Tibial artery (tissue), 4 donors: ENCODE data around the gene TREM2.

ENCODE experiments used
- DNase-seq, 2 donors: peaks; one replicate each; pipeline ENCODE4 v3.0.0-alpha.2; 2019
- H3K27ac ChIP-seq, 2 donors: fragments of 200-600 bp; sonication (generic) in 1 of 2; 1 replicate in 1 of 2; 2 replicates in 1 of 2; pipeline ENCODE4 v1.5.1; 2018 to 2019; ENCODE audit warnings: mild to moderate bottlenecking in 1 of 2
- H3K27me3 ChIP-seq, 2 donors: fragments of 200-600 bp; sonication (generic) in 1 of 2; one replicate each; pipeline versions ENCODE4 v1.5.1 to v1.6.0; 2016 to 2019
- H3K36me3 ChIP-seq, 3 donors: fragments of 200-600 bp; sonication (generic) in 2 of 3; one replicate each; pipeline ENCODE4 v1.5.1; 2016 to 2019; ENCODE audit warnings: mild to moderate bottlenecking in 2 of 3
- H3K4me1 ChIP-seq, 4 donors: fragments of 200-600 bp; sonication (generic) in 2 of 4; 1 replicate in 3 of 4; 2 replicates in 1 of 4; pipeline ENCODE4 v1.5.1; 2016 to 2019
- H3K4me3 ChIP-seq, 2 donors: fragments of 200-600 bp; sonication (generic) in 1 of 2; 1 replicate in 1 of 2; 2 replicates in 1 of 2; pipeline ENCODE4 v1.5.1; 2018 to 2019; ENCODE audit warnings: mild to moderate bottlenecking in 2 of 2
- H3K9me3 ChIP-seq, 3 donors: fragments of 200-600 bp; sonication (generic) in 1 of 3; one replicate each; pipeline ENCODE4 v1.5.1; 2016 to 2019
- intact Hi-C: fragments of 100-400 bp; cut with DNase I; formaldehyde crosslinking; loops from one replicate; pipeline ENCODE4 v1.15.0; 2023; ENCODE audit warnings: low total_unique reads
- TF ChIP-seq, protein P1 (sequence below), 2 experiments: fragments of 200-600 bp in 1 of 2; fragments of 450-650 bp in 1 of 2; IDR thresholded peaks; one replicate each; pipeline ENCODE4 v1.5.1; 2017 to 2019; ENCODE audit warnings: antibody characterized with exemption in 2 of 2, mild to moderate bottlenecking in 1 of 2, moderate library complexity in 1 of 2

Gene TREM2

DNA sequence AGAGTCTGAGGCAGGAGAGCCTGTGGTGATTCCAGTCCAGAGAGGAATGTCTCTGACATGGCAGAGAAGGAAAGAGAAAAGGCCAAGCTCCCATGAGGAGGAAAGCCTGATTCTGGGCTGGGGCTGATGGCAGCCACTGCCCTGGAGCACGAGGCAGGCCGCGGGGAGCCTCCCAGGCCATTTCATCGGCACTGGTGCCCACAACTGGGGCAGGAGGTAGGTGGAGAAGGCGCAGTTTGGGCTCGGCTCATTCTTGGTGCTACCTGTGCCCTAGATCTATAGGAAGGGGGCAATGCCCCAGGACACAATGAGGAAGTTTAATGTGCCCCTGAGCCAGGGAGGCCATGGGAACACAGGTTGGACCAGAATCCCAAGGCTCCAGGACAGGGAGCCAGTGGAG is 6.1 kb downstream of the TREM2 start:
- Histone ChIP-seq H3K9me3 (no peaks in the 10 kb centered on the region), H3K4me3 (no peak overlapping the region), H3K27ac (no peak overlapping the region), H3K4me1 (no peaks in the 10 kb centered on the region), H3K36me3 (no peaks in the 10 kb centered on the region), H3K27me3 (peaks cover 0 to 20% of the 10 kb centered on the region in 2 donors)
- TF ChIP-seq, protein P1, sequence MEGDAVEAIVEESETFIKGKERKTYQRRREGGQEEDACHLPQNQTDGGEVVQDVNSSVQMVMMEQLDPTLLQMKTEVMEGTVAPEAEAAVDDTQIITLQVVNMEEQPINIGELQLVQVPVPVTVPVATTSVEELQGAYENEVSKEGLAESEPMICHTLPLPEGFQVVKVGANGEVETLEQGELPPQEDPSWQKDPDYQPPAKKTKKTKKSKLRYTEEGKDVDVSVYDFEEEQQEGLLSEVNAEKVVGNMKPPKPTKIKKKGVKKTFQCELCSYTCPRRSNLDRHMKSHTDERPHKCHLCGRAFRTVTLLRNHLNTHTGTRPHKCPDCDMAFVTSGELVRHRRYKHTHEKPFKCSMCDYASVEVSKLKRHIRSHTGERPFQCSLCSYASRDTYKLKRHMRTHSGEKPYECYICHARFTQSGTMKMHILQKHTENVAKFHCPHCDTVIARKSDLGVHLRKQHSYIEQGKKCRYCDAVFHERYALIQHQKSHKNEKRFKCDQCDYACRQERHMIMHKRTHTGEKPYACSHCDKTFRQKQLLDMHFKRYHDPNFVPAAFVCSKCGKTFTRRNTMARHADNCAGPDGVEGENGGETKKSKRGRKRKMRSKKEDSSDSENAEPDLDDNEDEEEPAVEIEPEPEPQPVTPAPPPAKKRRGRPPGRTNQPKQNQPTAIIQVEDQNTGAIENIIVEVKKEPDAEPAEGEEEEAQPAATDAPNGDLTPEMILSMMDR (IDR thresholded peaks at IDR 0.05), result no peak
- DNase-seq, result no peak
- intact Hi-C loops, result no loop called here

- Histone ChIP-seq H3K27me3 (peaks cover 0 to 12% of the 10 kb centered on the region in 2 donors), H3K4me1 (no peaks in the 10 kb centered on the region), H3K9me3 (no peaks in the 10 kb centered on the region), H3K36me3 (no peaks in the 10 kb centered on the region), H3K4me3 (no peak overlapping the region), H3K27ac (no peak overlapping the region)
- DNase-seq, result no peak
- intact Hi-C loops, result no loop called here
- TF ChIP-seq, protein P1 (IDR thresholded peaks at IDR 0.05), result no peak
Observed at GRCh38 chr6:41156001-41156400, 6.9 kb downstream of the TREM2 start.

GRCh38 chr6:41155132-41155805 is 7.6 kb downstream of the TREM2 start:
- Histone ChIP-seq H3K9me3 (no peaks in the 10 kb centered on the region), H3K36me3 (peaks cover 0 to 1% (median 0%) of the 10 kb centered on the region in 3 donors), H3K4me1 (no peaks in the 10 kb centered on the region), H3K27ac (no peak overlapping the region), H3K4me3 (no peak overlapping the region), H3K27me3 (peaks cover 0 to 11% of the 10 kb centered on the region in 2 donors)
- intact Hi-C loops, result no loop called here
- DNase-seq, result no peak
- TF ChIP-seq, protein P1 (IDR thresholded peaks at IDR 0.05), result no peak

- H3K4me3 ChIP-seq, result no peak within 1 kb of the TSS
- H3K27ac ChIP-seq, result no peak within 1 kb of the TSS
- DNase-seq, result no peak
- TF ChIP-seq, protein P1 (IDR thresholded peaks at IDR 0.05), result no peak
- H3K4me1 ChIP-seq, result no peaks in the 10 kb centered on the region
- intact Hi-C loops, result no loop called here
- H3K36me3 ChIP-seq, result peaks cover 0 to 7% (median 0%) of the 10 kb centered on the region in 3 donors
- H3K9me3 ChIP-seq, result no peaks in the 10 kb centered on the region
- peaks cover 0 to 6% of the 10 kb centered on the region in 2 donors for H3K27me3 ChIP-seq
Observed at GRCh38 chr6:41153992-41154625, 8.8 kb downstream of the TREM2 start, which contains the start of gene TREML1. Gene TREML1, minus strand, starts transcription at chr6:41154347. Its CDS starts 59 bp downstream, at chr6:41154288.

- Histone ChIP-seq H3K36me3 (peaks cover 0 to 7% (median 5%) of the 10 kb centered on the region in 3 donors), H3K4me1 (no peaks in the 10 kb centered on the region), H3K27ac (no peak overlapping the region), H3K27me3 (no peaks in the 10 kb centered on the region), H3K9me3 (no peaks in the 10 kb centered on the region), H3K4me3 (no peak overlapping the region)
- TF ChIP-seq, protein P1 (IDR thresholded peaks at IDR 0.05), result no peak
- DNase-seq, result no peak
- intact Hi-C loops, result no loop called here
Observed at GRCh38 chr6:41153451-41153850, 9.5 kb downstream of the TREM2 start.
